ENCODE results near the gene SART1. TPM values are rescaled to one million over a fixed set of nuclear protein-coding genes. Genes with fewer than 3 reads are reported as not detected.
A peak's percentile ranks its signal among the peaks of the same experiment; 100 is the strongest.

The SART1 gene
- polyA plus RNA-seq, 3 donors from 2014 or later = 7.5 to 53.0 (median 16.1) TPM

GRCh38 chr11:65960824-65961266 lies 689 bp upstream of the SART1 start:
- Mint-ChIP-seq H3K36me3 (peaks cover 2 to 6% (median 5%) of the 10 kb centered on the region in 3 donors), H3K4me1 (peaks cover 27 to 42% of the 10 kb centered on the region in 2 donors), H3K27ac (peak overlapping the region; percentile 93 to 99 (median 98)), H3K9me3 (no peaks in the 10 kb centered on the region), H3K27me3 (ENCODE audit: low read depth in 3 of 3) (peaks cover 5 to 10% (median 7%) of the 10 kb centered on the region in 3 donors), H3K4me3 (peak overlapping the region; percentile 94 to 98 (median 98))
- no peak for DNase-seq

GRCh38 chr11:65962141-65962564 lies 619 bp downstream of the SART1 start:
- H3K4me3 Mint-ChIP-seq = peak overlapping the region; percentile 94 to 98 (median 98)
- peak overlapping the region; percentile 84 to 97 (median 89) for H3K27ac Mint-ChIP-seq
- H3K27me3 Mint-ChIP-seq (ENCODE audit: low read depth in 3 of 3) = peaks cover 5 to 10% (median 7%) of the 10 kb centered on the region in 3 donors
- no peak for DNase-seq
- peaks cover 27 to 36% of the 10 kb centered on the region in 2 donors for H3K4me1 Mint-ChIP-seq
- peaks cover 4 to 14% (median 8%) of the 10 kb centered on the region in 3 donors for H3K36me3 Mint-ChIP-seq
- no peaks in the 10 kb centered on the region for H3K9me3 Mint-ChIP-seq

- H3K27ac Mint-ChIP-seq = no peak overlapping the region
- peaks cover 10 to 28% (median 19%) of the 10 kb centered on the region in 3 donors for H3K36me3 Mint-ChIP-seq
- peaks cover 27 to 48% of the 10 kb centered on the region in 2 donors for H3K4me1 Mint-ChIP-seq
- H3K9me3 Mint-ChIP-seq = no peaks in the 10 kb centered on the region
- no peak for DNase-seq
- peaks cover 5 to 9% (median 9%) of the 10 kb centered on the region in 3 donors for H3K27me3 Mint-ChIP-seq (ENCODE audit: low read depth in 3 of 3)
- no peak overlapping the region for H3K4me3 Mint-ChIP-seq
Observed at GRCh38 chr11:65964906-65965305, 3.4 kb downstream of the SART1 start.

GRCh38 chr11:65965986-65966762 lies 4.6 kb downstream of the SART1 start:
- H3K4me3 Mint-ChIP-seq = no peak overlapping the region
- no peaks in the 10 kb centered on the region for H3K9me3 Mint-ChIP-seq
- H3K27me3 Mint-ChIP-seq (ENCODE audit: low read depth in 3 of 3) = peaks cover 5 to 9% (median 8%) of the 10 kb centered on the region in 3 donors
- H3K36me3 Mint-ChIP-seq = peaks cover 14 to 28% (median 23%) of the 10 kb centered on the region in 3 donors
- DNase-seq = no peak
- H3K4me1 Mint-ChIP-seq = peaks cover 27 to 46% of the 10 kb centered on the region in 2 donors
- peak overlapping the region in 1 of 6 donors; percentile 68 for H3K27ac Mint-ChIP-seq

GRCh38 chr11:65967329-65967934 lies 5.9 kb downstream of the SART1 start:
- H3K4me3 Mint-ChIP-seq = no peak overlapping the region
- peak overlapping the region in 1 of 6 donors; percentile 35 for H3K27ac Mint-ChIP-seq

GRCh38 chr11:65968600-65969482 lies 7.3 kb downstream of the SART1 start:
- H3K27ac Mint-ChIP-seq = peak overlapping the region in 1 of 6 donors; percentile 21

More at GRCh38 chr11:65967329-65967934, 5.9 kb downstream of the SART1 start:
- H3K36me3 Mint-ChIP-seq = peaks cover 14 to 35% (median 26%) of the 10 kb centered on the region in 3 donors
- H3K4me1 Mint-ChIP-seq = peaks cover 20 to 35% of the 10 kb centered on the region in 2 donors
- H3K9me3 Mint-ChIP-seq = no peaks in the 10 kb centered on the region
- peaks cover 0 to 5% (median 4%) of the 10 kb centered on the region in 3 donors for H3K27me3 Mint-ChIP-seq (ENCODE audit: low read depth in 3 of 3)
- no peak for DNase-seq

GRCh38 chr11:65972116-65972515 lies 10.6 kb downstream of the SART1 start:
- H3K4me1 Mint-ChIP-seq = peaks cover 25 to 42% of the 10 kb centered on the region in 2 donors
- DNase-seq = no peak
- peaks cover under 1 to 4% (median 4%) of the 10 kb centered on the region in 3 donors for H3K27me3 Mint-ChIP-seq (ENCODE audit: low read depth in 3 of 3)
- H3K9me3 Mint-ChIP-seq = no peaks in the 10 kb centered on the region
- peak overlapping the region in 4 of 6 donors; percentile 6 to 45 (median 26) for H3K27ac Mint-ChIP-seq
- peaks cover 25 to 37% (median 28%) of the 10 kb centered on the region in 3 donors for H3K36me3 Mint-ChIP-seq
- H3K4me3 Mint-ChIP-seq = no peak overlapping the region

More at GRCh38 chr11:65968600-65969482, 7.3 kb downstream of the SART1 start:
- H3K4me3 Mint-ChIP-seq = no peak overlapping the region
- DNase-seq = no peak
- H3K27me3 Mint-ChIP-seq (ENCODE audit: low read depth in 3 of 3) = peaks cover 0 to 4% (median 4%) of the 10 kb centered on the region in 3 donors
- H3K4me1 Mint-ChIP-seq = peaks cover 11 to 31% of the 10 kb centered on the region in 2 donors
- H3K36me3 Mint-ChIP-seq = peaks cover 22 to 44% (median 27%) of the 10 kb centered on the region in 3 donors
- H3K9me3 Mint-ChIP-seq = no peaks in the 10 kb centered on the region

- peaks cover 18 to 29% (median 22%) of the 10 kb centered on the region in 3 donors for H3K36me3 Mint-ChIP-seq
- H3K27ac Mint-ChIP-seq = peak overlapping the region in 2 of 6 donors; percentile 31 to 41
- no peak for DNase-seq
- H3K4me1 Mint-ChIP-seq = peaks cover 25 to 38% of the 10 kb centered on the region in 2 donors
- H3K4me3 Mint-ChIP-seq = no peak overlapping the region
- H3K9me3 Mint-ChIP-seq = no peaks in the 10 kb centered on the region
- H3K27me3 Mint-ChIP-seq (ENCODE audit: low read depth in 3 of 3) = peaks cover 3 to 4% (median 4%) of the 10 kb centered on the region in 3 donors
Observed at GRCh38 chr11:65973439-65974110, 12.0 kb downstream of the SART1 start.

GRCh38 chr11:65975771-65976170 lies 14.2 kb downstream of the SART1 start:
- peak overlapping the region in 2 of 5 donors; percentile 21 to 42 for H3K4me3 Mint-ChIP-seq
- peaks cover 22 to 33% of the 10 kb centered on the region in 2 donors for H3K4me1 Mint-ChIP-seq
- H3K36me3 Mint-ChIP-seq = peaks cover 13 to 29% (median 14%) of the 10 kb centered on the region in 3 donors
- no peaks in the 10 kb centered on the region for H3K9me3 Mint-ChIP-seq
- H3K27me3 Mint-ChIP-seq (ENCODE audit: low read depth in 3 of 3) = peaks cover 2 to 10% (median 3%) of the 10 kb centered on the region in 3 donors
- DNase-seq = no peak
- peak overlapping the region in 4 of 6 donors; percentile 33 to 61 (median 52) for H3K27ac Mint-ChIP-seq

- DNase-seq = peak in 1 of 3 donors; percentile 27
- Mint-ChIP-seq H3K27ac (peak overlapping the region in 4 of 6 donors; percentile 33 to 61 (median 52)), H3K27me3 (ENCODE audit: low read depth in 3 of 3) (peaks cover 2 to 10% (median 5%) of the 10 kb centered on the region in 3 donors), H3K36me3 (peaks cover 13 to 29% (median 14%) of the 10 kb centered on the region in 3 donors), H3K4me1 (peaks cover 22 to 33% of the 10 kb centered on the region in 2 donors), H3K4me3 (peak overlapping the region in 3 of 5 donors; percentile 38 to 56 (median 42)), H3K9me3 (no peaks in the 10 kb centered on the region)
Observed at GRCh38 chr11:65976216-65977176, 15.0 kb downstream of the SART1 start.

- no peaks in the 10 kb centered on the region for H3K9me3 Mint-ChIP-seq
- peaks cover 2 to 7% (median 5%) of the 10 kb centered on the region in 3 donors for H3K27me3 Mint-ChIP-seq (ENCODE audit: low read depth in 3 of 3)
- peaks cover 10 to 22% (median 14%) of the 10 kb centered on the region in 3 donors for H3K36me3 Mint-ChIP-seq
Observed at GRCh38 chr11:65977621-65978390, 16.3 kb downstream of the SART1 start.

More at GRCh38 chr11:65977621-65978390, 16.3 kb downstream of the SART1 start:
- no peak overlapping the region for H3K27ac Mint-ChIP-seq
- no peak for DNase-seq
- no peak overlapping the region for H3K4me3 Mint-ChIP-seq
- peaks cover 20 to 33% of the 10 kb centered on the region in 2 donors for H3K4me1 Mint-ChIP-seq
